ENCODE data around the gene RAB27B.

Gene RAB27B

DNA sequence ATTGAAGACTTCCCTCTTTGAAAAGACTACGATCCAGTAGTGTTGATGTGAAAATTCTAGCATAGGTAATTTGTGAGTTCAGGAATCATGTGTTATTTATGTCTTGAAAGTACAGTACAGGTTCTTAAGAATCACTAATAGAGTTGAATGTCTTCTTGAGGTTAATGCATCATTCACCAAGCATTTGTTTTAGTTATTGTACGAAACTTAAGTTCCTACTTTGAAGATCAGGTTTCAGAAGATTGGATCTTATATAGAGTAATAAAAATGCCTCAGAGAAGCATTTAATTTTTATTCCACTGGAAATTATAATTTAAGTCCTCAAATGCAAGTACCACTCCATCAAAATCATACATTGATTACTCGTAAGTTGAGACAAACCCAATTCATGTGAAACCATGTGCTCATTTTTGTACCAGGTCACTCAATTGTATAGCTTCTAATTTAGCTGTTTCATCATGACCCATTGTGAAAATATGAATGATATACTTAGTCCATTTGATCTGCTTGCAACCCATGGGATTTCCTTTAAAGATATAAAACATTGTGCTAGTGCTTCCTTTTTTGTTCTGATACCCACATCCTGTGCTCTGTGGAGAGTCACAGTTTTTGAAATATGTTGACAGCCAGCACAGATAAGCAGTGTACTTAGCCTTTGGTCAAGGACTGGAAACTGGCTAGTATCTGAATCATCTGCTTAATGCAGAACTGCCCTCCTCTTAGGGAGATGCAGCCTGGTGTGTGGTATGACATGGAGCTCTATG is 22.5 kb upstream of the RAB27B start:
- TF ChIP-seq, protein P1, sequence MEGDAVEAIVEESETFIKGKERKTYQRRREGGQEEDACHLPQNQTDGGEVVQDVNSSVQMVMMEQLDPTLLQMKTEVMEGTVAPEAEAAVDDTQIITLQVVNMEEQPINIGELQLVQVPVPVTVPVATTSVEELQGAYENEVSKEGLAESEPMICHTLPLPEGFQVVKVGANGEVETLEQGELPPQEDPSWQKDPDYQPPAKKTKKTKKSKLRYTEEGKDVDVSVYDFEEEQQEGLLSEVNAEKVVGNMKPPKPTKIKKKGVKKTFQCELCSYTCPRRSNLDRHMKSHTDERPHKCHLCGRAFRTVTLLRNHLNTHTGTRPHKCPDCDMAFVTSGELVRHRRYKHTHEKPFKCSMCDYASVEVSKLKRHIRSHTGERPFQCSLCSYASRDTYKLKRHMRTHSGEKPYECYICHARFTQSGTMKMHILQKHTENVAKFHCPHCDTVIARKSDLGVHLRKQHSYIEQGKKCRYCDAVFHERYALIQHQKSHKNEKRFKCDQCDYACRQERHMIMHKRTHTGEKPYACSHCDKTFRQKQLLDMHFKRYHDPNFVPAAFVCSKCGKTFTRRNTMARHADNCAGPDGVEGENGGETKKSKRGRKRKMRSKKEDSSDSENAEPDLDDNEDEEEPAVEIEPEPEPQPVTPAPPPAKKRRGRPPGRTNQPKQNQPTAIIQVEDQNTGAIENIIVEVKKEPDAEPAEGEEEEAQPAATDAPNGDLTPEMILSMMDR (IDR thresholded peaks at IDR 0.05): no peak

GRCh38 chr18:54806526-54806925 is 21.8 kb upstream of the RAB27B start:
- TF ChIP-seq, protein P1 (IDR thresholded peaks at IDR 0.05): no peak

- TF ChIP-seq, protein P1 (IDR thresholded peaks at IDR 0.05): no peak
These were observed 21.0 kb upstream of the RAB27B start for GRCh38 chr18:54807303-54807702.

DNA sequence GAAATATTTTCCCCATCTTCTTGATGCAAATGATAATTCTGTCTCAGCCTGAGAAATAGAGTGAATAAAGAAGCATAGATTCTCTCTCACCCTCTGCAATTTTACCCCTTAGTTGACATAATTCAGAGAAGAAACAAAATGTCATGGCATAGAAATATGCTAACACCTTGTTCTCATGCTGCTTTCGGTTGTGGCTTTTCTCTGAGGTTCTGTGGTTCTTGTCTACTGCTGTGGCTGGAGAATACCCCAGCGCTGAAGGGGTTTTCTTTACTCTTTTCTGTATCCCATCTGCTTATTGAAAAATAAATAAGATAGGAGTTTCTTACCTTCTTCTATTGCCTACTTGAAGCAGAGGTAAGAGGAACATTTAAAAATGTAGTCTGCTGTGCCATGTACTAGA is 15.4 kb upstream of the RAB27B start:
- TF ChIP-seq, protein P1 (IDR thresholded peaks at IDR 0.05): no peak

DNA sequence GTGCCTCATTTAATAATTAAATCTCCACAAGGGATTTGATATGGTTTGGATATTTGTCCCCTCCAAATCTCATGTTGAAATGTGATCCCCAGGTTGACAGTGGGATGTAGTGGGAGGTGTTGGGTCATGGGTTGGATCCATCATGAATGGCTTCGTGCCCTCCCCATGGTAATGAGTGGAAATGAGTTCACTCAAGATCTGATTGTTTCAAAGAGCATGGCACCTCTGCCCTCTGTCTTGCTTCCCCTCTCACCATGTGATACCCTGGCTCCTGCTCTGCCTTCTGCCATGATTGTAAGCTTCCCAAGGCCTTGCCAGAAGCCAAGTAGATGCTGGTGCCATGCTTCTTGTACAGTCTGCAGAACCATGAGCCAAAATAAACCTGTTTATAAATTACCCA is 15.0 kb upstream of the RAB27B start:
- TF ChIP-seq, protein P1 (IDR thresholded peaks at IDR 0.05): no peak

DNA sequence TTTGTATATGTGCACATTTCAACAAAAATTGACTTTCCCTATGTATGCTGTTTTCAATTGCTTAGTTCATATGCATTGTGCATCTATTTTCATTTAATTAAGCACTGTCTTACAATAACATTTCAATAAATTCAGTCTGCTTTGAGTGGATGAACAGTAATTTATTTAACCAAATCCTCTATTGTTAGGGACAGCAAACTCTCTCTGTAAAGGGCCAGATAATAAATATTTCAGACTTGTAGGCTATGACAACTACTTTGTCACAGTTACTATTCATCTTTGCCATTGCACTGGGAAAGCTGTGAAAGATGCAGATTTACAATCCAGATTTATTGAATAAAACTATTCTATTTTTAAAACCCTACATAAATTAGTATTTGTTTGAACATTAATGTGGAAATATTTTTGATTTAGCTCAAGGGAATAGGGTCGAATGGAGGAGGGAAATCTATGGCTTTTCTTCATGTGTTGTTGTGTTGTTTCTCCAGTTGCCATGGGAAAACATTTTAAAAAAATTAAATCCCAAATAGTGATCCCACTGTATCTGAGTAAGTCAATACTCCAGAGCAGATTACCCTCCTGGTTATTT is 14.2 kb upstream of the RAB27B start:
- TF ChIP-seq, protein P1 (IDR thresholded peaks at IDR 0.05): no peak

DNA sequence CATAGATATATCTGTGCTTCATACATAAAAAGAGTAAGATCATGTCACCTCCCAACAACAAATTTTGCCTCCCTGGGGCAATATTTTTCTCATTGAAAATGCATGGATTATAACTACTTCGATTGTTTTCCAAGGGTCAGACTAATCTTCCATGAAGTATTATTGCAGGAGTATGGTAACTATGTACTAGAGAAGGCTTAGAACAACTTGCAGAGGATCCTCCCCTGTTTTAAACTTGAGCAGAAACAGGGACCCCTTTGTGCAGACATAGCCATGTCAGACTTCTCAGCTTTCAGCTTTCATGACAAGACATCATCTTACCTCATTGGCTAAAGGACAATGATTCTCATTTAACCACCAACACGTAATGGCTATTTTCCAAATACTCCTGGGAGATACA is 13.2 kb upstream of the RAB27B start:
- TF ChIP-seq, protein P1 (IDR thresholded peaks at IDR 0.05): no peak

All from LNCAP (cell line).